SK-N-SH (cell line): ENCODE data around the gene CLSTN2. TPM values are rescaled to one million over a fixed set of nuclear protein-coding genes. Genes with fewer than 3 reads are reported as not detected.

Source experiments
- CTCF ChIA-PET: fragments of 300-600, 350-600 bp; formaldehyde crosslinking; extraction: SDS; loops from one replicate; lab custom pipeline; 2021; lab: Yijun Ruan, JAX
- POLR2A ChIA-PET: fragments of 350-600 bp; sonication (Branson Sonifier 250); formaldehyde crosslinking; extraction: SDS; loops from one replicate; lab custom pipeline; 2020; ENCODE audit warnings: antibody characterized with exemption, inconsistent platforms; lab: Yijun Ruan, JAX
- DNase-seq: peaks from one replicate; pipeline ENCODE4 v3.0.0; 2012
- H2AFZ ChIP-seq: fragments of 200-600 bp; sonication (generic); 2 replicates; pipeline ENCODE4 v1.8.1; 2016; ENCODE audit warnings: antibody characterized with exemption, mild to moderate bottlenecking, low read depth
- H3F3A ChIP-seq: fragments of 200-600 bp; sonication (generic); replicated peaks from 2 replicates; pipeline ENCODE3; 2016; ENCODE audit warnings: antibody characterized with exemption, mild to moderate bottlenecking; ENCODE audit not compliant: insufficient read depth
- H3K27ac ChIP-seq, 2 experiments: fragments of 200-500 bp in 1 of 2; fragments of 200-600 bp in 1 of 2; sonication (Bioruptor generic) in 1 of 2; sonication (generic), shearing (Covaris generic) in 1 of 2; 2 replicates each; pipeline versions ENCODE4 v1.5.1 to v1.6.1; 2014 to 2016; ENCODE audit warnings: low read depth in 2 of 2, inconsistent platforms in 1 of 2, low read length in 1 of 2, mild to moderate bottlenecking in 1 of 2, mixed read lengths in 1 of 2
- H3K27me3 ChIP-seq: fragments of 200-600 bp; sonication (generic), shearing (Covaris generic); 2 replicates; pipeline ENCODE4 v1.6.1; 2016; ENCODE audit warnings: mixed run types; ENCODE audit not compliant: insufficient read depth
- H3K36me3 ChIP-seq, 2 experiments: fragments of 200-500 bp in 1 of 2; fragments of 200-600 bp in 1 of 2; sonication (Bioruptor generic) in 1 of 2; sonication (generic) in 1 of 2; replicated peaks in 1 of 2; 2 replicates each; pipeline versions ENCODE3 to v1.5.1; 2014 to 2016; ENCODE audit warnings: low read length in 1 of 2, mild to moderate bottlenecking in 1 of 2; ENCODE audit not compliant: insufficient read depth in 2 of 2, control insufficient read depth in 1 of 2
- H3K4me1 ChIP-seq, 2 experiments: fragments of 200-500 bp in 1 of 2; fragments of 200-600 bp in 1 of 2; sonication (Bioruptor generic) in 1 of 2; sonication (generic), shearing (Covaris generic) in 1 of 2; 2 replicates each; pipeline versions ENCODE4 v1.5.1 to v1.6.1; 2014 to 2016; ENCODE audit warnings: low read depth in 1 of 2, low read length in 1 of 2, mixed run types in 1 of 2; ENCODE audit not compliant: insufficient read depth in 2 of 2, control insufficient read depth in 1 of 2
- H3K4me2 ChIP-seq: fragments of 200-600 bp; sonication (generic), shearing (Covaris generic); 2 replicates; pipeline ENCODE4 v1.6.1; 2017; ENCODE audit warnings: mixed run types
- H3K4me3 ChIP-seq, 2 experiments: fragments of 200-500 bp in 1 of 2; fragments of 200-600 bp in 1 of 2; sonication (Bioruptor generic) in 1 of 2; sonication (generic), shearing (Covaris generic) in 1 of 2; 2 replicates each; pipeline versions ENCODE4 v1.5.1 to v1.8.1; 2014 to 2016; ENCODE audit warnings: low read depth in 2 of 2, inconsistent platforms in 1 of 2, low read length in 1 of 2, mild to moderate bottlenecking in 1 of 2, mixed read lengths in 1 of 2, moderate library complexity in 1 of 2
- H3K79me2 ChIP-seq: fragments of 200-600 bp; sonication (generic); 2 replicates; pipeline ENCODE4 v1.8.1; 2017; ENCODE audit warnings: mild to moderate bottlenecking; ENCODE audit not compliant: insufficient read depth
- H3K9ac ChIP-seq: fragments of 200-600 bp; sonication (generic); 2 replicates; pipeline ENCODE4 v1.6.1; 2017; ENCODE audit warnings: mixed run types
- H3K9me2 ChIP-seq: fragments of 200-600 bp; sonication (generic); 2 replicates; pipeline ENCODE4 v1.6.1; 2017; ENCODE audit warnings: mixed run types
- H3K9me3 ChIP-seq: fragments of 200-600 bp; sonication (generic); 2 replicates; pipeline ENCODE4 v1.6.1; 2017; ENCODE audit warnings: mixed run types, mild to moderate bottlenecking, moderate library complexity
- H4K20me1 ChIP-seq: fragments of 200-600 bp; sonication (generic); 2 replicates; pipeline ENCODE4 v1.6.1; 2017; ENCODE audit warnings: mild to moderate bottlenecking, mixed run types; ENCODE audit not compliant: insufficient read depth
- CHD2 ChIP-seq: fragments of 150-350 bp; IDR thresholded peaks from 2 replicates; pipeline ENCODE4 v1.6.1; 2018; ENCODE audit warnings: low read length; ENCODE audit not compliant: partially characterized antibody
- ELF1 ChIP-seq: IDR thresholded peaks from 2 replicates; pipeline ENCODE4 v1.4.0; 2012
- EZH2phosphoT487 ChIP-seq: fragments of 200-600 bp; sonication (generic); IDR thresholded peaks from 2 replicates; pipeline ENCODE4 v1.6.1; 2017; ENCODE audit warnings: low read depth, mixed run types, mild to moderate bottlenecking, antibody characterized with exemption, moderate library complexity, borderline replicate concordance
- FOXJ3 ChIP-seq: sonication (generic); formaldehyde crosslinking; IDR thresholded peaks from 2 replicates; pipeline ENCODE4 v1.5.1; 2020; ENCODE audit warnings: mild to moderate bottlenecking, missing genetic modification reagents
- FOXM1 ChIP-seq: IDR thresholded peaks from 2 replicates; pipeline ENCODE4 v1.4.0; 2012; ENCODE audit warnings: low read depth, mild to moderate bottlenecking
- IRF3 ChIP-seq: fragments of 150-350 bp; IDR thresholded peaks from 2 replicates; pipeline ENCODE4 v1.6.1; 2016; ENCODE audit warnings: mild to moderate bottlenecking, low read depth, low read length
- JUND ChIP-seq: IDR thresholded peaks from 2 replicates; pipeline ENCODE4 v1.4.0; 2012
- MAX ChIP-seq: IDR thresholded peaks from 2 replicates; pipeline ENCODE4 v1.4.0; 2012; ENCODE audit warnings: low read depth
- NRF1 ChIP-seq: IDR thresholded peaks from 2 replicates; pipeline ENCODE4 v1.6.1; 2012; ENCODE audit warnings: low read depth, mild to moderate bottlenecking, low read length
- RAD21 ChIP-seq: IDR thresholded peaks from 2 replicates; pipeline ENCODE4 v1.6.1; 2012; ENCODE audit warnings: mild to moderate bottlenecking, low read length
- RCOR1 ChIP-seq: fragments of 150-350 bp; IDR thresholded peaks from 2 replicates; pipeline ENCODE4 v1.6.1; 2017; ENCODE audit warnings: antibody characterized with exemption, low read length
- REST ChIP-seq: IDR thresholded peaks from 2 replicates; pipeline ENCODE4 v1.6.1; 2012; ENCODE audit warnings: mild to moderate bottlenecking, low read depth, low read length, moderate library complexity
- SIN3A ChIP-seq: IDR thresholded peaks from 2 replicates; pipeline ENCODE4 v1.6.1; 2012; ENCODE audit warnings: low read depth, mild to moderate bottlenecking, low read length, moderate library complexity, borderline replicate concordance
- SMC3 ChIP-seq: IDR thresholded peaks from 2 replicates; pipeline ENCODE4 v1.6.1; 2012; ENCODE audit warnings: low read depth, low read length, improper control_type of control experiment
- TCF12 ChIP-seq: IDR thresholded peaks from 2 replicates; pipeline ENCODE4 v1.4.0; 2012
- TEAD4 ChIP-seq: IDR thresholded peaks from 2 replicates; pipeline ENCODE4 v1.4.0; 2012; ENCODE audit warnings: mild to moderate bottlenecking, borderline replicate concordance; ENCODE audit not compliant: insufficient read depth
- USF1 ChIP-seq: IDR thresholded peaks from 2 replicates; pipeline ENCODE4 v1.4.0; 2012; ENCODE audit warnings: low read depth, borderline replicate concordance
- USF2 ChIP-seq: fragments of 150-350 bp; IDR thresholded peaks from 2 replicates; pipeline ENCODE4 v1.6.1; 2017; ENCODE audit warnings: antibody characterized with exemption, low read length, low read depth, borderline replicate concordance
- YY1 ChIP-seq: IDR thresholded peaks from 2 replicates; pipeline ENCODE4 v1.4.0; 2012; ENCODE audit warnings: low read depth, mild to moderate bottlenecking
- WGBS: methylation state at CpG from one replicate; pipeline ENCODE4 v1.1.6; 2017; ENCODE audit warnings: low lambda C conversion rate; 5-methylcytosine and 5-hydroxymethylcytosine counted together
- polyA plus RNA-seq, 3 experiments: library from polyadenylated mRNA; depleted of rRNA; stranded (reverse); fragments of >200 nt; gene quantifications; 2 replicates each; pipeline ENCODE4 v1.2.3, GENCODE V29; 2012

CLSTN2 gene
- polyA plus RNA-seq, 1 of the 3 experiments (the other 2 are of a cell fraction): 0.02 TPM

GRCh38 chr3:140243575-140243974 lies 308.6 kb downstream of the CLSTN2 start:
- ChIA-PET POLR2A (no interaction called here), CTCF (no interaction called here)
- no peak overlapping the region for H3K4me3 ChIP-seq
- H4K20me1 ChIP-seq: no peaks in the 10 kb centered on the region
- no peak overlapping the region for H3K4me2 ChIP-seq
- H3K9me2 ChIP-seq: no peaks in the 10 kb centered on the region
- H3K9me3 ChIP-seq: no peaks in the 10 kb centered on the region
- no peak overlapping the region for H3K9ac ChIP-seq
- H3K4me1 ChIP-seq: peaks cover 0 to 5% of the 10 kb centered on the region in 2 experiments; a peak in 2 of 4 replicates
- no peak overlapping the region for H2AFZ ChIP-seq
- no peak overlapping the region for H3K27ac ChIP-seq
- H3K36me3 ChIP-seq: no peaks in the 10 kb centered on the region
- TF ChIP-seq TCF12: no peak
- TF ChIP-seq REST: no peak
- TF ChIP-seq EZH2phosphoT487: no peak
- TF ChIP-seq FOXJ3: no peak
- no peak for TF ChIP-seq USF2
- TF ChIP-seq YY1: no peak
- TF ChIP-seq USF1: no peak
- no peak for TF ChIP-seq IRF3
- TF ChIP-seq FOXM1: no peak
- TF ChIP-seq JUND: no peak
- TF ChIP-seq TEAD4: no peak
- no peak for TF ChIP-seq SMC3
- TF ChIP-seq NRF1: no peak
- TF ChIP-seq SIN3A: no peak
- TF ChIP-seq RCOR1: no peak
- TF ChIP-seq ELF1: no peak
- no peak for TF ChIP-seq RAD21
- TF ChIP-seq MAX: no peak
- TF ChIP-seq CHD2: no peak
- no peaks in the 10 kb centered on the region for H3K79me2 ChIP-seq
- WGBS: 80% methylated on average over 1 of the region's 1 CpG
- H3F3A ChIP-seq: no peaks in the 10 kb centered on the region
- no peak for DNase-seq
- H3K27me3 ChIP-seq: no peaks in the 10 kb centered on the region
